Gastroesophageal sphincter (tissue), 3 donors: ENCODE data around the gene SYNRG.

Experiments used
- CTCF ChIP-seq, 4 experiments: fragments of 200-600 bp in 2 of 4; fragments of 450-650 bp in 2 of 4; sonication (generic) in 1 of 4; IDR thresholded peaks; one replicate each; pipeline ENCODE4 v1.5.1; 2017 to 2019; ENCODE audit warnings: antibody characterized with exemption in 4 of 4, mild to moderate bottlenecking in 2 of 4, moderate library complexity in 2 of 4
- EP300 ChIP-seq: sonication (generic); formaldehyde crosslinking; IDR thresholded peaks from one replicate; pipeline ENCODE4 v1.6.1; 2017; ENCODE audit warnings: antibody characterized with exemption, mild to moderate bottlenecking
- POLR2A ChIP-seq, 2 donors: fragments of 450-650 bp; IDR thresholded peaks; one replicate each; pipeline ENCODE4 v1.6.1; 2017; ENCODE audit warnings: antibody characterized with exemption in 2 of 2, mild to moderate bottlenecking in 2 of 2, moderate library complexity in 1 of 2
- POLR2AphosphoS5 ChIP-seq: sonication (generic); formaldehyde crosslinking; IDR thresholded peaks from one replicate; pipeline ENCODE4 v1.6.1; 2017; ENCODE audit warnings: antibody characterized with exemption

- TF ChIP-seq POLR2A (IDR thresholded peaks at IDR 0.05) (no peak), CTCF (IDR thresholded peaks at IDR 0.05) (no peak), EP300 (no peak), POLR2AphosphoS5 (no peak)
Observed at GRCh38 chr17:37512442-37513068, 96.7 kb downstream of the SYNRG start.
